H1 (cell line): ENCODE data around the gene ATP1A3. TPM values are rescaled to one million over a fixed set of nuclear protein-coding genes. Genes with fewer than 3 reads are reported as not detected.
A peak's percentile ranks its signal among the peaks of the same experiment; 100 is the strongest.

ENCODE experiments used
- SUZ12 ChIP-seq: fragments of 200-600 bp; sonication (generic); IDR thresholded peaks from 2 replicates; pipeline ENCODE4 v1.6.1; 2012; ENCODE audit warnings: mild to moderate bottlenecking, inconsistent platforms, low read length, moderate library complexity, mixed read lengths
- polyA plus RNA-seq, 7 experiments: library from polyadenylated mRNA; depleted of rRNA in 3 of 7; stranded (reverse) in 5 of 7; unstranded in 2 of 7; fragments of >200 nt in 5 of 7; fragments of 200-250 nt in 2 of 7; gene quantifications; 1 replicate in 5 of 7; 2 replicates in 1 of 7; 4 replicates in 1 of 7; pipeline versions ENCODE4 v1.2.1 to v1.2.3, GENCODE V29; 2011 to 2013; ENCODE audit warnings: missing spikeins in 2 of 7, mixed read lengths in 2 of 7
- total RNA-seq: library from RNA; stranded (reverse); fragmentation: NEBNext Ultra II Directional; extraction: Animal tissue kit (Norgen Biotek cat#: 25700); gene quantifications from 2 replicates; pipeline ENCODE4 v1.2.1, GENCODE V29; 2021

ATP1A3 gene
- total and polyA plus RNA-seq, 2 of the 8 experiments (the other 6 are each of a cell fraction or from before 2014, with no cell fraction given), result 11.1 to 41.2 TPM

DNA sequence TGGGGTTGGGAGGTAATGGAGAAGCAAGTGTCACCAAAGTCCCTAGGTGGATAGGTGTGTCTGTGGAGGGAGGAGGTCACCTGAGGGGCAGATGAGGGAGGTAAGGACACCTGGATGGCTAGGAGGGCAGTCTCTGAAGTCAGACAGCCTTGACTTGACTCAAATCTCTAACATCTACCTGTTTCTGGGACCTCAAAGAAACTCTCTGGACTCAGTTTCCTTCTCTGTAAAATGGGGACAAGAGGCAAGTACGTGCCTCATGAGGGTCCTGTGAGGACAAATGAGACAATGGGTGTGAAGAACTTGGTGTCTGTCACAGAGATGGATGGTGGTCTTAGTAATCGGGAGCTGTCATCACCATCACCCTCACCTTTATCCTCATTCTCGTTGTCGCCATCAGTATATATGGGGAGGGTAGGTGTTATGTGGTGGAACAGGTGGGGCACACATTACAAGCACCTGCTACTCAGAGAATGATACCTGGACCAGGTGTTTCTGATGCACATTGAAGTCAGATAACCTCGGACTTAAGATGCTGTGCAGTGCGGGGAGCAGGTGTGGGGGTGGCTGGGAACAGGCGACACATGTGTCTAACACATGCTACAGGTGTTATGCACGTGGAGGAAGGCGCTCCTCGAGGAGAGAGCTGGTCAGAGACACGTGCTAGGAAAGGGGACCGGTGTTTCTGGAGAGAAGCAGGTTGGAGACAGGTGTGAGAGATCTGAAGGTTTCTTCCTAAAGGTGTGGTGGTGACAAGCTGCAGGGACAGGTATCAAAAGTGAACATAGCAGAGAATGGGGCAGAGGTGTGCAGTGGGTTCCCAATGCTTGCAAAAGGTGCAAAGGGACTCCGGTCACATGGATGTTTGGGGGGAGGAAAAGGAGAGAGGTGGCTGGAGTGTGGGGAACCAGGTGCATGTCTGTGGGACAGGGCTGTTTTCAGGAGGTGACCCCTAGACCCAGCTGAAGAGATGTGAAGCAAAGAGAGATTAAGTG is 69.6 kb downstream of the ATP1A3 start (continued):
- peak; percentile 42 for TF ChIP-seq SUZ12
